Ovary (tissue), 3 donors: Measurements from ENCODE around the gene ATP1A2.

Experiments
- CTCF ChIP-seq, 3 donors: fragments of 450-650 bp in 2 of 3; fragments of 200-600 bp in 1 of 3; IDR thresholded peaks; one replicate each; pipeline versions ENCODE4 v1.5.1 to v1.8.0; 2016 to 2022; ENCODE audit warnings: antibody characterized with exemption in 3 of 3, mild to moderate bottlenecking in 1 of 3
- POLR2A ChIP-seq: fragments of 450-650 bp; IDR thresholded peaks from one replicate; pipeline ENCODE4 v1.6.1; 2017; ENCODE audit warnings: antibody characterized with exemption, mild to moderate bottlenecking, moderate library complexity
- donor health status: DM: no; HTN: no; CAD: no.

DNA sequence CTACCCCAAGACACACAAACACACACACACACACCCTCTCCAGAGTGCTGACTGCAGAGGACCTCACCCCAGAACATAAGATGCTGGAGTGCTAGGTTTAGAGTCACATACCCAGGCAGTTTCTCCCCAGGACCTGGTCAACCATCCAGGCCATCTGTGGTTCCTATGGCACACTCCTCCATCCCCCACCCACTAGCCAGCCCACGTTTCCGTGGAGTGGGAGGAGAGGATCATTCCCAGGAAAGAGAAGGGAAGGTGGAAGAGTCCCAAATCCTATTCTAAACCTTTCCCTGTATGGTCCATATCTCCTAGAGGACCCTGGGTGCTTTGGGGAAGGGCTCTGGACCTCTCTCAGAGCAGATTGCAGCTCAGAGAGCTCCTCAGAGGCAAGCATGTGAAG lies 33.1 kb upstream of the ATP1A2 start:
- TF ChIP-seq CTCF (IDR thresholded peaks at IDR 0.05) = no peak
- TF ChIP-seq POLR2A = no peak
